GM12878 (cell line): Measurements from ENCODE around the gene MAPRE2.

Experiments
- EP300 ChIP-seq, 2 experiments: fragments of 150-350 bp in 1 of 2; IDR thresholded peaks; 2 replicates each; pipeline ENCODE4 v1.6.1; 2011 to 2012; ENCODE audit warnings: low read depth in 2 of 2, low read length in 2 of 2, borderline replicate concordance in 1 of 2, improper control_type of control experiment in 1 of 2, inconsistent platforms in 1 of 2; ENCODE audit not compliant: control insufficient read depth in 1 of 2
- RBBP5 ChIP-seq: fragments of 200-600 bp; sonication (generic); conservative IDR thresholded peaks from 2 replicates; pipeline ENCODE4 v1.6.1; 2016
- SMC3 ChIP-seq: IDR thresholded peaks from 2 replicates; pipeline ENCODE4 v1.6.1; 2011; ENCODE audit warnings: low read length, improper control_type of control experiment, borderline replicate concordance
- SP1 ChIP-seq: IDR thresholded peaks from one replicate; pipeline ENCODE4 v1.6.1; 2011; ENCODE audit warnings: low read depth, low read length
- TF ChIP-seq, protein P1 (sequence below), 3 experiments: IDR thresholded peaks in 2 of 3; conservative IDR thresholded peaks in 1 of 3; 2 replicates each; pipeline ENCODE4 v1.5.1; 2011; ENCODE audit warnings: low read depth in 3 of 3, low read length in 3 of 3, mild to moderate bottlenecking in 3 of 3, control low read depth in 2 of 3, moderate library complexity in 2 of 3, inconsistent platforms in 1 of 3, mixed read lengths in 1 of 3; ENCODE audit not compliant: control insufficient read depth in 2 of 3, insufficient read depth in 1 of 3; ENCODE audit errors: extremely low read depth in 1 of 3

DNA sequence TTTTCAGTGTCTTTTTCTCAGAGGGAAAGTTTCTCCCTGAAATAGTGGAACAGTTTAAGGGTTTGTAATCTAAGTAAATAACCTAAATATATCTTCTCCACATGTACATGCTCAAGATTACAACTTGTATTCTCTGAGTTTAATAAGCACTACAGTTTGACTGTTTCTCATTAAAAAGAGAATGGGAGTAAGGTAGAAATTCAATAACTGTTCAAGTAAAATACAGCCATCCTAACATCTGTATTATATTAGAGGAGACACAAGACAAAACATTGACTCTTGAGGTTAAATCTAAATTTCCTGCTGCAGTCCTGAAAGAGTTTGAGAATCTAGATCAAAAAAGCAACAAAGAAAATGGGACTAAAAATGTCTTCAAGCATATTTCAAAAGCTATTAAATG lies 126.6 kb downstream of the MAPRE2 start:
- TF ChIP-seq, protein P1, sequence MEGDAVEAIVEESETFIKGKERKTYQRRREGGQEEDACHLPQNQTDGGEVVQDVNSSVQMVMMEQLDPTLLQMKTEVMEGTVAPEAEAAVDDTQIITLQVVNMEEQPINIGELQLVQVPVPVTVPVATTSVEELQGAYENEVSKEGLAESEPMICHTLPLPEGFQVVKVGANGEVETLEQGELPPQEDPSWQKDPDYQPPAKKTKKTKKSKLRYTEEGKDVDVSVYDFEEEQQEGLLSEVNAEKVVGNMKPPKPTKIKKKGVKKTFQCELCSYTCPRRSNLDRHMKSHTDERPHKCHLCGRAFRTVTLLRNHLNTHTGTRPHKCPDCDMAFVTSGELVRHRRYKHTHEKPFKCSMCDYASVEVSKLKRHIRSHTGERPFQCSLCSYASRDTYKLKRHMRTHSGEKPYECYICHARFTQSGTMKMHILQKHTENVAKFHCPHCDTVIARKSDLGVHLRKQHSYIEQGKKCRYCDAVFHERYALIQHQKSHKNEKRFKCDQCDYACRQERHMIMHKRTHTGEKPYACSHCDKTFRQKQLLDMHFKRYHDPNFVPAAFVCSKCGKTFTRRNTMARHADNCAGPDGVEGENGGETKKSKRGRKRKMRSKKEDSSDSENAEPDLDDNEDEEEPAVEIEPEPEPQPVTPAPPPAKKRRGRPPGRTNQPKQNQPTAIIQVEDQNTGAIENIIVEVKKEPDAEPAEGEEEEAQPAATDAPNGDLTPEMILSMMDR (IDR thresholded peaks at IDR 0.05 in 2 of 3, conservative IDR thresholded peaks at IDR 0.05 in 1 of 3; ENCODE audit: control insufficient read depth in 2 of 3, extremely low read depth in 1 of 3, insufficient read depth in 1 of 3, low read depth in 3 of 3, low read length in 3 of 3), result no peak
- TF ChIP-seq RBBP5 (no peak), SMC3 (no peak), SP1 (no peak), EP300 (IDR thresholded peaks at IDR 0.05; ENCODE audit: borderline replicate concordance in 1 of 2, control insufficient read depth in 1 of 2, low read depth in 2 of 2, low read length in 2 of 2) (no peak)
